Activated B cell treated with CpG ODN at 0.5 μM for 24 hours (primary cell): ENCODE measurements around the gene S100A5. TPM values are rescaled to one million over a fixed set of nuclear protein-coding genes. Genes with fewer than 3 reads are reported as not detected.

Source experiments
- ATAC-seq: fragments of 200-7000 bp; cut with Tn5 transposase; one replicate; pipeline ENCODE4 v1.10.0; 2021; ENCODE audit warnings: low read depth, mild to moderate bottlenecking, moderate library complexity
- CTCF ChIA-PET: fragments of 350-600 bp; sonication (Branson Sonifier 250); formaldehyde crosslinking; loops from one replicate; lab custom pipeline; 2021; ENCODE audit warnings: antibody characterized with exemption; lab: Charles Lee
- POLR2A ChIA-PET: fragments of 350-600 bp; sonication (Branson Sonifier 250); formaldehyde crosslinking; loops from one replicate; lab custom pipeline; 2021; ENCODE audit warnings: antibody characterized with exemption; lab: Charles Lee
- DNase-seq: peaks from one replicate; pipeline ENCODE4 v3.0.0; 2022
- H3K27ac Mint-ChIP-seq: one replicate; pipeline ENCODE4 v1.8.0; 2020; ENCODE audit warnings: mixed read lengths
- H3K27me3 Mint-ChIP-seq: one replicate; pipeline ENCODE4 v1.8.0; 2021; ENCODE audit warnings: mixed read lengths
- H3K36me3 Mint-ChIP-seq: one replicate; pipeline ENCODE4 v1.8.0; 2021; ENCODE audit warnings: low read depth, mixed read lengths
- H3K4me1 Mint-ChIP-seq: one replicate; pipeline ENCODE4 v1.8.0; 2021; ENCODE audit warnings: mixed read lengths
- H3K4me3 Mint-ChIP-seq: one replicate; pipeline ENCODE4 v1.8.0; 2020; ENCODE audit warnings: mild to moderate bottlenecking, mixed read lengths
- H3K9me3 Mint-ChIP-seq: one replicate; pipeline ENCODE4 v1.8.0; 2020; ENCODE audit warnings: mixed read lengths
- intact Hi-C: fragments of 100-400 bp; cut with micrococcal nuclease; formaldehyde crosslinking; loops from one replicate; pipeline ENCODE4 v1.15.1; 2024
- total RNA-seq: library from RNA; stranded (reverse); gene quantifications from 2 replicates; pipeline ENCODE4 v1.2.3, GENCODE V29; 2022
- TF ChIP-seq, protein P1 (sequence below): fragments of 200-600 bp; IDR thresholded peaks from one replicate; pipeline ENCODE4 v1.8.0; 2022; ENCODE audit warnings: antibody characterized with exemption, mild to moderate bottlenecking

S100A5 gene
- total RNA-seq, 1 donor from 2014 or later: 0.51 TPM

DNA sequence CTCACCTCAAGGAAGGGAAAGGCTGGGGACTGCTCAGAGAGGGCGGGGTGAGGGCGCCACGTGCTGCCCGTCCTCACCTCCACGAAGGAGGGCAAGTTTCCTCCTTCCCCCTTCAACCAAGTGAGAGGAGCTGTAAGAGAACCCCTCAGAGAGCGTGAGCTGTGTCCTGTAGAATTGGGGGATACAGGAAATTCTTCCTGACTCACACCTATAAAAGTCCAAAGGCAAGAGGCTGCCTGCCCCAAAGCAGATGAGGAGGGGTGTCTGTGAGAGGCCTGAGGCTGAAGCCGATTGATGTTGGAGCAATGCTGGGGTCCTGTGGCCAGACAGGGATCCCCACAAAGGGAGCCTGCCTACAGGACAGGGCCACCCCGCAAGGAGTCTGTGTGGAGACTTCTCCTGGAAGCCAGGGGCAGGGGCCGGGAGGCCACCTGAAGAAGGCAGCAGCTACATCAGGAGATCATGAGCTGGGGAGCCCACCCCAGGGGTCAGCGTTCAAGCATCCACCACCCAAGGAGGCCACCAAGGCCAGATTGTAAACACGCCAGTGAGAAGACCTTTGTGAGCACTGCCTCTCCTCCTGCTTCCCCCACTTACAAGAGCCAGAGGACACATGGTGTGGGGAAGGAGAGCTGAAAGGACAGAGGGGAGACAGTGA lies 32.7 kb downstream of the S100A5 start:
- ATAC-seq: no peak
- Mint-ChIP-seq H3K9me3 (no peaks in the 10 kb centered on the region), H3K27me3 (peaks cover 4% of the 10 kb centered on the region), H3K4me3 (no peak overlapping the region), H3K36me3 (no peaks in the 10 kb centered on the region), H3K27ac (no peak overlapping the region), H3K4me1 (peaks cover 4% of the 10 kb centered on the region)
- DNase-seq: no peak
- POLR2A ChIA-PET: no interaction called here
- CTCF ChIA-PET: interaction anchor here (6.3 kb wide), 1 partner anchor 62 kb away, joined by 113 read pairs; no protein-coding TSS in a partner anchor
- intact Hi-C loops: no loop called here
- TF ChIP-seq, protein P1, sequence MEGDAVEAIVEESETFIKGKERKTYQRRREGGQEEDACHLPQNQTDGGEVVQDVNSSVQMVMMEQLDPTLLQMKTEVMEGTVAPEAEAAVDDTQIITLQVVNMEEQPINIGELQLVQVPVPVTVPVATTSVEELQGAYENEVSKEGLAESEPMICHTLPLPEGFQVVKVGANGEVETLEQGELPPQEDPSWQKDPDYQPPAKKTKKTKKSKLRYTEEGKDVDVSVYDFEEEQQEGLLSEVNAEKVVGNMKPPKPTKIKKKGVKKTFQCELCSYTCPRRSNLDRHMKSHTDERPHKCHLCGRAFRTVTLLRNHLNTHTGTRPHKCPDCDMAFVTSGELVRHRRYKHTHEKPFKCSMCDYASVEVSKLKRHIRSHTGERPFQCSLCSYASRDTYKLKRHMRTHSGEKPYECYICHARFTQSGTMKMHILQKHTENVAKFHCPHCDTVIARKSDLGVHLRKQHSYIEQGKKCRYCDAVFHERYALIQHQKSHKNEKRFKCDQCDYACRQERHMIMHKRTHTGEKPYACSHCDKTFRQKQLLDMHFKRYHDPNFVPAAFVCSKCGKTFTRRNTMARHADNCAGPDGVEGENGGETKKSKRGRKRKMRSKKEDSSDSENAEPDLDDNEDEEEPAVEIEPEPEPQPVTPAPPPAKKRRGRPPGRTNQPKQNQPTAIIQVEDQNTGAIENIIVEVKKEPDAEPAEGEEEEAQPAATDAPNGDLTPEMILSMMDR: no peak

DNA sequence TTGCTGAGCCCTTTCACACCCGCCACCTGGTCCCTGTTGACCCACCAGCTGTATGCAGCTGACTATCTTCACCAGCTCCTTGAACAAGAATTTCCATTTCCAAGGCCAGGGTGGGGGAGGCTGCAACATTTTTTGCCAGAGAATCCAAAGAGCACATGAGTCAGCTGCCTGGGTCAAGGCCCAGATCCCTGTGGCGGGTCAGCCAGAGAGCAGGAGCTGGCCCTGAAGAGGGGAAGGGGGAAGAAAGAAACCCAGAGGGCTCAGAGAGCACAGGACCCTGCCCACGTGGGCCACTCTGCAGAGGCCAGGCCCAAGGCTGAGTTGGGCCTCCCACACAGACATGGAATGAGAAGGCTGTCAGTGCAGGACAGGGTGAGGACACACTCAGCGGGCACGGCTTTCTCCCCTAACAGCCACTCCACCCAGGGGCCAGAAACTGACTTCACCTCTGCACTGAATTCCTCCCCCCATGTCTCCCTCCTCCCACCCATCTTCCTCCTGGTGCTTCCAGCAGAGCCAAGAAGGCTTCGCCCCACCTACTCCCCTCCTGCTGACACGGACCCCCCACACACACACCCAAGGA lies 33.8 kb downstream of the S100A5 start:
- DNase-seq (no peak), ATAC-seq (no peak)
- Mint-ChIP-seq H3K36me3 (no peaks in the 10 kb centered on the region), H3K4me1 (peaks cover 4% of the 10 kb centered on the region), H3K9me3 (no peaks in the 10 kb centered on the region), H3K27ac (no peak overlapping the region), H3K27me3 (peaks cover 4% of the 10 kb centered on the region), H3K4me3 (no peak overlapping the region)
- POLR2A ChIA-PET: interaction anchor here (0.6 kb wide), 1 partner anchor 275 kb away, joined by 4 read pairs; no protein-coding TSS in a partner anchor
- CTCF ChIA-PET: interaction anchor here (6.3 kb wide), 1 partner anchor 63 kb away, joined by 113 read pairs; no protein-coding TSS in a partner anchor
- TF ChIP-seq, protein P1: no peak
- intact Hi-C loops: no loop called here

DNA sequence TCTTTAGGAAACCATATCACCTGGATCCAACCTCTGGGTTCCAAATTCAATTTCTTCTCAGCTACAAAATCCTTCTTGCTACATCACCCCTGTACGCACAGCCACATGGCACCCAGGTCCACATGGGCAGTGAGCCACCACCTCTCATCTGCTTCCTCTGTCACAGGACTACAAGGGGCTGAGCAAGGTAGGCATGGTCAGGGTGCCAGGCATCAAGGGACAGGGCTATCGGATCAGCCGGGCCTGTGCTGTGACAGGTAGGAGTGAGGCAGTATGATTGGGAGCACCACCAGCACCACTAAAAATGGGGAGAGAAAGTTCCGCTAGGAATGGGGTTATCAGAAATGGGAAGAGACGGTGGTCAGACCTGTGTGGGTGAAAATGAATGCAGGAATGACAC lies 34.3 kb downstream of the S100A5 start:
- ATAC-seq: no peak

DNA sequence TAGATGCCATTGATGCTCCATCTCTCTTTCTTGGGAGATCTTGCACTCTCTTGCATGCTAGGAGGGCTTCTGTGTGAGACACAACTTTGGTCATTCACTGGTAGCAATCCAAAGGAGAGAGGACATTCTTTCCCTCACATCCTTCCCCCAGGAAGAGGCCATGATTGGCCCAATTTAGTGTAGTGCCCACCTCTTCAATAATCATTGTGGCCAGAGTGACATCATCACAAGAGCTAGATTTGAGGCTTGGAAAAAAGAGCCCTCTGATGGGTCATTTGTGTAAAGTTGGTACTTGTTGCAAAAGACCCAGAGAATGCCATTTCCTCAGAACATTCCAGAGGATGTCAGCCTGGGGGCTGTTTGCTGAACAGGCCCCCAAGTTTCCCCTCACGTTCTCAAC lies 35.2 kb downstream of the S100A5 start:
- H3K36me3 Mint-ChIP-seq: no peaks in the 10 kb centered on the region
- no peak for DNase-seq
- no peak overlapping the region for H3K4me3 Mint-ChIP-seq
- H3K4me1 Mint-ChIP-seq: no peaks in the 10 kb centered on the region
- no peak overlapping the region for H3K27ac Mint-ChIP-seq
- ChIA-PET POLR2A (interaction anchor here (0.7 kb wide), 1 partner anchor 30 kb away, joined by 8 read pairs; no protein-coding TSS in a partner anchor), CTCF (interaction anchor here (1.0 kb wide), 1 partner anchor 11 kb away, joined by 3 read pairs; no protein-coding TSS in a partner anchor)
- H3K27me3 Mint-ChIP-seq: peaks cover 4% of the 10 kb centered on the region
- intact Hi-C loops: no loop called here
- TF ChIP-seq, protein P1: no peak
- ATAC-seq: no peak
- no peaks in the 10 kb centered on the region for H3K9me3 Mint-ChIP-seq

More for the DNA sequence above, 34.3 kb downstream of the S100A5 start:
- TF ChIP-seq, protein P1: no peak
- H3K9me3 Mint-ChIP-seq: no peaks in the 10 kb centered on the region
- CTCF ChIA-PET: interaction anchor here (6.3 kb wide), 1 partner anchor 64 kb away, joined by 113 read pairs; no protein-coding TSS in a partner anchor
- POLR2A ChIA-PET: no interaction called here
- no peak overlapping the region for H3K27ac Mint-ChIP-seq
- H3K4me3 Mint-ChIP-seq: no peak overlapping the region
- peaks cover 4% of the 10 kb centered on the region for H3K4me1 Mint-ChIP-seq
- intact Hi-C loops: no loop called here
- H3K36me3 Mint-ChIP-seq: no peaks in the 10 kb centered on the region
- peaks cover 4% of the 10 kb centered on the region for H3K27me3 Mint-ChIP-seq
- DNase-seq: no peak

DNA sequence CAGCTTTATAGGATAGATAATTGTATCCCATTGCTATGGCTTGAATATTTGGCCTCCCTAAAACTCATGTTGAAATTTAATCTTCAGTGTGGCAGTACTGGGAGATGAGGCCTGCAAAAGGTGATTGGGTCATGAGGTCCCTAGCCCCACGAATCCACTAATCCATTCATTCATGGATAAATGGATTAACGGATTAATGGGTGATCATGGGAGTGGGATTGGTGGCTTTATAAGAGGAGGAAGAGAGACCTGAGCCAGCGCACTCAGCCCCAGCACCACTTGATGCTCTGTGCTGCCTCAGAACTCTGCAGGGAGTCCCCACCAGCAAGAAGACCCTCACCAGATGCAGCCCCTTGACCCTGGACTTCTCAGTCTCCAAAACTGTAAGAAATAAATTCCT lies 37.0 kb downstream of the S100A5 start:
- CTCF ChIA-PET: interaction anchor here (0.9 to 1.7 kb wide), 2 partner anchors 9 to 149 kb away, joined by 3 to 5 read pairs; no protein-coding TSS in a partner anchor
- no peak overlapping the region for H3K4me3 Mint-ChIP-seq

More for the DNA sequence above, 37.0 kb downstream of the S100A5 start:
- Mint-ChIP-seq H3K36me3 (no peaks in the 10 kb centered on the region), H3K27ac (no peak overlapping the region), H3K27me3 (peaks cover 13% of the 10 kb centered on the region), H3K4me1 (no peaks in the 10 kb centered on the region), H3K9me3 (no peaks in the 10 kb centered on the region)
- TF ChIP-seq, protein P1: no peak
- POLR2A ChIA-PET: no interaction called here
- ATAC-seq (no peak), DNase-seq (no peak)
- intact Hi-C loops: no loop called here
